HG02981 (cell line): Measurements from ENCODE around the gene LARP4.
A peak's percentile ranks its signal among the peaks of the same experiment; 100 is the strongest.
"Not testable (repeated sequence)": the region's sequence is repeated elsewhere in the genome, so short reads cannot be mapped to it uniquely, and the experiment has no call there.

Experiments
- ATAC-seq: cut with Tn5 transposase; IDR thresholded peaks from one replicate; pipeline ENCODE4 v1.9.1; 2021; ENCODE audit warnings: mild to moderate bottlenecking, moderate library complexity; ENCODE audit not compliant: unreplicated experiment

Gene LARP4

DNA sequence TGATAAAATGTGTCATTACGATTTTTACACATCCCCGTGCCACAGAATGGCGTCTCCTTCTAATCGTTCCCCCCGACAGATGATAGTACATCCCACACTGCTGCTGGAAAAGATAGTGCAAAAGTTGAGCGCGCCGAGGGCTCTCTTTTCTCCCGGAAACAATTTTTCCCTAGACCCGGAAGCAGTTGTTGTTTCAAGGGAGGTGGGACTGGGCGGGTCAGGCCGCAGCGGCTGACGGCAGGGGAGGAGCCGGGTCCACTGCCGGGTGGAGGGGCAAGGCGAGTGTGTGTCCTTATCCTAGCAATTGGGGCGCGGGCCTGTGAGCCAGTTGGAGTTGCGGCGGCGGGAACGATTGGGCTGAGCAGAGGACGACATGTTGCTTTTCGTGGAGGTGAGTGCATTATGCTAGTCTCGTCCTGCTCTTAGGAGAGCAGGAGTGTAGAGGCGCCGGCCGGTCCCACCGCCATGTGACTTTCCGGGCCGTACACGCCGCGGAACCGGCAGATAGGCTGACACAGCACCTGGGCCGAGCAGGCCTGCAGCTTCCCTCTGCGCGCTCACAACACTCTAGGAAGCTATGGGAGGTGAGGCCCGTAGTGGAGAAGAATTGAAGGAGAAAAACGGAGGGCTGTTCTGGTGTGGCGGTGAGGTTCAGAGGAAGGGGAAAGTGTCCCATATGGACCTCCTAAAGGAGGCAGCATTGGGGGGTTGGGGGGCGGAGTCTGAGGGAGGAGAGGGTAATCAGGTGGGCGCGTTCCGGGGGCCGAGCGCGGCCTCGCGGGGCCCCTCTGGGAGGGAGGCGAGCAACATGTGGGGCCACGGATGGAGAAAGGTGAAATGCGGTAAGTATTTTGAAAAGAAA is at the start of gene LARP4:
Gene LARP4, plus strand, starts transcription at position 248 of the 862 bp plus-strand sequence. Its CDS starts 126 bp downstream, at position 374.
- peak; percentile 93 for ATAC-seq

DNA sequence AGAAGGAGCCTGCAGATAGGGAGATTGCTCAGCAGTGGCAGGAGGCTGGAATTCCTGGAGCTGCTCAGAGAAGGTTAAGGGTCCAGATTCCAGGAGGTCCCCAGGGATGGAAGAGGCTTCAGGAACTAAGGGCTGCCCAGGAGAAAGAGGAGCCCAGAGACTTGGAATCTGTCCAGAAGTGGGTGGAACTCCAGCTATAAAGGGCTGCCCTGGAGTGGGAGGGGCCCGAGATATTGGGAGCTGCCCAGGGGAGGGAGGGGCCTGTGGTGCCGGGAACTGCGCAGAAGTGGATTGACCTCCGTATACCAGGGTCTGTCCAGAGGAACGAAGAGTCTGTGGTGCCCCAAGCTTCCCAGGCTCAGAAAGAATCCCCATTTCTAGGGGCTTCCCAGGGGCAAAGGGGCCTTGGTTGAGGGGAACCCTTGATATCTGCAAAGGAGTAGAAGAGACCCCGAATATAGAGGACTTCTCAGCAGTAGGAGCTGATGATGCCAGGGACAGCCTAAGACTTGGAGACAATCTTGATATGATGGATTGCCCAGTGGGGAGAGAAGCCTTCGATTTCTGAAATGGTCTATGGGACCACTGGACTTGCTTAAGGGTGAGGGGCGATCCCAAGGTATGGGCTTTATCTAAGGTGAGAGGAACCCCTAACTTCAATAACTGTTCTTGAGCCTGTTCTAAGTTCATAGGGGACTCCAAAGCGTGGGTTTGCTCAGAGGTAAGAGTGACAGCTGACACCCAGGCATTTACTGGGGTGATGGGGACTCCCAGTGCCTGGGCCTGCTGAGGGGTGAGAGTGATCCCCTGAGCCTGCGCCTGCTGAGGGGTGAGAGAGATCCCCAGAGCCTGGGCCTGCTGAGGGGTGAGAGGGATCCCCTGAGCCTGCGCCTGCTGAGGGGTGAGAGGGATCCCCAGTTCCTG is 49.3 kb upstream of the LARP4 start:
- no peak for ATAC-seq

DNA sequence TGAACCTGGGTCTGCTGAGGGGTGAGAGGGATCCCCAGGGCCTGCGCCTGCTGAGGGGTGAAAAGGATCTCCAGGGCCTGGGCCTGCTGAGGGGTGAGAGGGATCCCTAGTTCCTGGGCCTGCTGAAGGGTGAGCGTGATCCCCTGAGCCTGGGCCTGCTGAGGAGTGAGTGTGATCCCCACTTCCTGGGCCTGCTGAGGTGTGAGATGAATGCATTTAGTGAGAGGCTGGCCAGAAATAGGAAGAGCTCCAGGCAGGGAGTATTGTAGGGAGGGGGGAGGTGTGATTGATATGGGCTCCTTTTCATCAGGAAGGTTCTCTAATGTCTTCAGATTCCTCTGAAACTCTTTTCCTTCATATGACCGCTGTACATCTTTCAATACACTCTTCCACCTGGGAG is 47.3 kb upstream of the LARP4 start:
- ATAC-seq = no peak

DNA sequence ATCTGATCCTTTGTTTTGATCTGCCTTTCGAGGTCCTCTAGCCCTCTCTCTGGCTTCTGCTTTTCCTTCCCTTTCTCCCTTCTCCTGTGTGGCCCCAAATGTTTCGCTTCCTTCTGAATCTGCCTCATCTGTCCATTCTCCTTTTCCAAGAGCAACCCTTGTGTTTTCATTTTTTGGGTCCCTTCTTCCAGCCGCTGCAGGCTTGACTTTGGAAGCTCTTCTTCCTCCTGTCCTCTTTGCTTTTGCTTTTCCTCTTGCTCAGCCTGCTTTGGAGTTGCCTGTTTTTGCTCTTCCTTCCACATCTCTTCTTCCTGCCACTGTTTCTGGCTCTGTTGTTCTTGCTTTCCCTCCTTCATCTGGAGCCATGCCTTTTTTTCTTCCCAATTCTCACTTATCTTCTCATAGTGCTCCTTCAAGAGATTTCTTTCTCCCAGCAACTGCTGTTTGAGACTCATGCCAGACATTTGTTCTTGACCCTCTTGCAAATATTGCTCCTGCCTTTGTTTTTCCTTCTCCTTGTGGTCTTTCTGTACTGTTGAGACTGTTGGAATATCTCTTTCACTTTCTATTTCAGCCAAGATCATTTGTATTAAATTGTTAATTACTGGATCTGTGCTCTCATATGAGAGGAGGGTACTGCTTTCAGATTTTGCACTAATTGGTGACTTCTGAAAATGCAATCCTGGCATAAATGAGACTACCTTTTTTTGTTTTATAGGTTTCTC is 46.7 kb upstream of the LARP4 start:
- no peak for ATAC-seq

DNA sequence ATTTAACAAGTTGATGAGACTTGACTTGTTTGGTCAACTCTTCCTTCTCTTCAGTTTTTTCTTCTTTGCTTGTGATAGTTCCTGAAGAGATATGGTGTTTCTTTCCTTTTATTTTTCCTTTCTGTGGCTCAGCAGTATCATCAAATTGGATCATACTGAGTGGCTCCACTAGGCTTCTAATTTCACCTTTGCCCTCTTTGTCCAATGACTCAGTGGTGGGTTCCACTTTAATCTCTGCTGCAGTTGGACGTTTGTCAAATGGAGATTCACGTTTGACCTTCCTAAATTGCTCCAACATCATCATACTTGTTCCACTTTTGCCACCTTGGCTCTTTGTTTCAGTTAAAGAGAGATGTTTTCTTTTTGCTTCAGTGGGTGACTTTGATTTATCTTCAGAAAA is 45.8 kb upstream of the LARP4 start:
- no peak for ATAC-seq

DNA sequence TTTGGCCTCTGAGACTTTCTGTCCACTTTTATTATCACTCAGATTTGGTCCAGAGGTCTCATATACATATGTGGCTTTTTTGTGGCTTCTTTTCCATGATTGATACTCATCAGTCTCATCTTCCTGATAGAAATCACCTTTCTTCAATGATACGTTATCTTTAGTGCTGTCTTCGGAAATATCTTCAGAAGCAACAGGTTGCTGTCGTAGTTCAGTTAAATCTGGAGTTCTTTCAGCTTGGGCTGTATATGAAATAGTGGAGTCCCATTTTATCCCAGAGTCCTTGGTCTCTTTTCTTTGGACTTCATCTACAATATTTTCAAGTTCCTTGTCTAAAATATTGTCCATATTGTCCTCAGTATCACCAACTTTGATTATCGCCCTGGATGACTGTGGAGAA is 45.3 kb upstream of the LARP4 start:
- no peak for ATAC-seq

DNA sequence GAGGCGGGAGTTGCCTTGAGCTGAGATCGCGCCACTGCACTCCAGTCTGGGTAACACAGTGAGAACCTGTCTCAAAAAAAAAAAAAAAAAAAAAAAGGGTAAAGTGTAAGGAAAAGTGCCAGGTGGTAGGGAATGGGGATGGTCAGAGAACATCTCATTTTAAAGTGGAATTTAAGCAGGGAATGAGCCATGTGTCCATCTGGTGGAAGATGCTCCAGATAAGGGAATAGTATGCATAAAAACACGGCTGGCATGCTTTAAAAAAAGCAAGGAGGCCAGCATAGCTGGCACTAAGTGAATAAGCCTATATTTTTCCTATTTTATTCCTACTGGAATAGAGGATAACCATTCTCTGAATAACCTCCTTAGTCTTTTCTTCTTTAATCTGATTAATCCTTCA is 38.0 kb upstream of the LARP4 start:
- no peak for ATAC-seq

DNA sequence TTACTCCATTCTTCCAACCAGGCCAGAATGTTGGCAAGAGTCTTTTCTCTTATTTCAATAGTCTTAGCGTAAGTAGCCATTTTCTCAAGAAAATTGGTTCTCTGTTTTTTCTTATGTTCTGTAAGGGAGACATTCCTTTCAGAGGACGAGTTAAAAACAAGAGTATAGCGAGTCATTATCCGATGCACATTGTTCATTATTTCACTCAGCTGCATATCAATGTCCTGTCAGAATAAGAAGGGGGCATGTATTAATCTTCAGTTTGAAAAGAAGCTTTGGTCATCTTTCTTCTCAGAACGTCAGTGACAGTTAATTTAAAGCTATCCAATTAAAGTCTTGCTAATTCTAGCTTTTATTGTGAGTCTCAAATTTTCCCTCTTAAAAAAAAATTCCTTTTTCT is 37.5 kb upstream of the LARP4 start:
- ATAC-seq = no peak

DNA sequence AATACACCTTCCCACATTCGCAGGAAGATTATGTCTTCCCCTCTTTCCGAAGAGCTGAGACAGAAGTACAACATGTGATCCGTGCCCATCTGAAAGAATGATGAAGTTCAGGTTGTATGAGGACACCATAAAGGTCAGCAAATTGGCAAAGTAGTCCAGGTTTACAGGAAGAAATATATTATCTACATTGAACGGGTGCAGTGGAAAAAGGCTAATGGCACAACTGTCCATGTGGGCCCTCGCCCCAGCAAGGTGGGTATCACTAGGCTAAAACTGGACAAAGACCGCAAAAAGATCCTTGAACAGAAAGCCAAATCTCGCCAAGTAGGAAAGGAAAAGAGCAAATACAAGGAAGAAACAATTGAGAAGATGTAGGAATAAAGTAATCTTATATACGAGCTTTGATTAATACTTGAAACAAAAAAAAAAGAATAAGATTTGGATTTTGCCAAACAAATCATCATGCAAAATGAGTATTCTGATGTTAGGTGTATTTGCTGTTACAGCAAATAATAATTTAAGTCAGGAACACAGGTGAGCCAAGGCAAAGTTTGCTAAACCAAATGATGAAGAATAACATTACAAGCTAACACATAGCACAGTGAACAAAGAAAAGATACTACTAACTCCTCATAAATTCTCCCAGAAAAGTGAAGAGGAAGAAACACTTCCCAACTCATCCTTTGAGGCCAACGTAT is 34.8 kb upstream of the LARP4 start:
- ATAC-seq = no peak

DNA sequence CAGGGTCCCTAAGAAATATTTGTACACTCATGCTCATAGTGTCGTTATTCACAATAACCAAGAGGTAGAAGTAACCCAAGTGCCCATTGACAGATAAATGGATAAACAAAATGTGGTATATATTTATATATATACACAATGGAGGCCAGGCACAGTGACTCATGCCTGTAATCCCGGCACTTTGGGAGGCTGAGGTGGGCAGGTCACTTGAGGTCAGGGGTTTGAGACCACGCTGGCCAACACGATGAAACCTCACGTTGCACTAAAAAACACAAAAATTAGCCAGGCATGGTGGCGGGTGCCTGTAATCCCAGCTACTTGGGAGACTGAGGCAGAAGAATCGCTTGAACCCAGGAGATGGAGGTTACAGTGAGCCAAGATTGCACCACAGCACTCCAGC is 30.0 kb upstream of the LARP4 start:
- not testable (repeated sequence) for ATAC-seq

DNA sequence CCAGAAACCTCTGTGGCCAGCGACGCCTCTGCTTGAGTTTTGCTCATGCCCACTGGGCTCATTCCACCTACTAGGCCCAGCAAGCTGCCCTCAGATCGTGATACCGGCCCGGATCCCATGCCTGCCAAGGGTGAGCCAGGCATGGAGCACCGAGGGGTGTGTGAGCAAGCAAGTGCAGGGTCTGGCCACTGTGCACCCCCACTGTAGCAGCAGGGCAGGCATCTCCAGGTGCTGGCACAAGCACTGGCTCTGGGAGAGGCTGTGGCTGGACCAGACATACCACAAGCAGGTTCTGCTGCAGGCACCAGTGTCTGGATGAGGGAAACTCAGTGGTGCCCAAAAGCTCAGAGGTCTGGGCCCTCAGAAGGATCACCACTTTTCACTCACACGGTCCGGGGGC is 24.9 kb upstream of the LARP4 start:
- no peak for ATAC-seq

DNA sequence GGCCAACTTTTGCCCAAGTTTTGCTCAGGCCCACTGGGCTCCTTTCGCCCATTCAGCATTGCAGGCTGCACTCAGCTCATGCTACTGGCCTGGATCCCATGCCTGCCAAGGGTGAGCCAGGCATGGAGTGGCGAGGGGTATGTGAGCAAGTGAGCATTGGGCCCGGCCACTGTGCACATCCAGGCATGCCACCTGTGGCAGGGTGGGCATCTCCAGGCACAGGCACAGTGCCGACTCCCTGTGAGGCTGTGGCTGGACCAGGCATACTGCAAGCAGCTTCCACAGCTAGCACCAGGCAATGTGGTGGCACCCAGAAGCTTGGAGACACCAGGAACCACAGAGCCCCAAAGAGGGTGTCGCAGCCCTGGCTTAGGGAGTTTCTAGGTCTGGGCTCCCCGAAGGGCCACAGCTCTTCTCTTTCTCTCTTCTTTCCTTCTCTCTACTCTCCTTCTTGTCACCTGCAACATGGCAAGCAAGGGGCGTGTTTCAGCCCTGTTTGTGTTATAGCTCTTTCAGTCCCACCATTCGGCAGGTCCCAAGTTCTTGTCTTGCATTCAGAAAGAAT is 19.8 kb upstream of the LARP4 start:
- no peak for ATAC-seq

DNA sequence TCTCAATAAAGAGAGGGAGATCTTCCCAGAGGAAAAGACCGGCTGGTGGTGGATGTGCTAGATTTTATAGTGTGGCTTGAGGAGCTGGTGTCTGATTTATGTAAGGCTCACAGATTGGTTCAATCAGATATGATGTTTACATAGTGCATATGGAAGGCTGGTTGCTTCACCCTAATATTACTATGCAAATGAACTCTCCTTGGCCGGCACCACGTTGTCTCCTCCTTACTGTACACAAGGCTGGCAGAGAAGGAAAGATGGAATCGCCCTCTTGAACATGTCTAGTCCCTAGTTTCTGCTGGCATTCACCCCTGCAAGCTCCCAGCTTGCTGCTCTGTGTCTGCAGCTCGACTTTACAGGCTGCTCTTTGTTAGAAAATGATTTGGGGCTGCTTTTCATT is 13.2 kb upstream of the LARP4 start:
- no peak for ATAC-seq

DNA sequence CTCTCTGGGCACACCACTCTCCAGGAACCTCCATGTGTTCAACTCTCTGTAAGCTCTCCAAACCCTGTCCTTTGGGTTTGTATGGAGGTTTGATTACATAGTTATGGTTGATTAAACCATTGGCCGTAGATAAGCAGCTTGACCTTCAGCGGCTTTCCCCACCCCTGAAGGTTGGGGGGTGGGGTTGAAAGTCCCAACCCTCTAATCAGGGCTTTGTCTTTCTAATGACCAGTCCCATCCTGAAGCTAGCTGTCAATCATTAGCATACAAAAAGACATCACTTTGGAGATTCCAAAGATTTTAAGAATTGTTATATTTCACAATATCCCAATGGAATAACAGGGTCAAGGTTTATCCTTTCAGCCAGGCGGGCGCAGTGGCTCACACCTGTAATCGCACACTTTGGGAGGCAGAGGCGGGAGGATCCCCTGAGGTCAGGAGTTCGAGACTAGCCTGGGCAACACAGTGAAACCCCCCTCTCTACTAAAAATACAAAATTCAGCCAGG is 12.7 kb upstream of the LARP4 start:
- ATAC-seq = no peak

DNA sequence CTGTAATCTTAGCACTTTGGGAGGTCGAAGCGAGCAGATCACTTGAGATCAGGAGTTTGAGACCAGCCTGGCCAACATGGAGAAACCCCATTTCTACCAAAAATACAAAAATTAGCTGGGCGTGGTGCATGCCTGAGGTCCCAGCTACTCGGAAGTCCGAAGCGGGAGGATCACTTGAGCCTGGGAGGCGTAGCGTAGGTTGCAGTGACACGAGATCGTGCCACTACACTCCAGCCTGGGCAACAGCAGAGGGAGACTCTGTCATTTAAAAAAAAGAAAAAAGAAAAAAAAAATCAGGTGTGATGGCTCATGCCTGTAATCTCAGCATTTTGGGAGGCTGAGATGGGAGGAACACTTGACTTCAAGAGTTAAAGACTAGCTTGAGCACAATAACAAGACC is 11.9 kb upstream of the LARP4 start:
- not testable (repeated sequence) for ATAC-seq

DNA sequence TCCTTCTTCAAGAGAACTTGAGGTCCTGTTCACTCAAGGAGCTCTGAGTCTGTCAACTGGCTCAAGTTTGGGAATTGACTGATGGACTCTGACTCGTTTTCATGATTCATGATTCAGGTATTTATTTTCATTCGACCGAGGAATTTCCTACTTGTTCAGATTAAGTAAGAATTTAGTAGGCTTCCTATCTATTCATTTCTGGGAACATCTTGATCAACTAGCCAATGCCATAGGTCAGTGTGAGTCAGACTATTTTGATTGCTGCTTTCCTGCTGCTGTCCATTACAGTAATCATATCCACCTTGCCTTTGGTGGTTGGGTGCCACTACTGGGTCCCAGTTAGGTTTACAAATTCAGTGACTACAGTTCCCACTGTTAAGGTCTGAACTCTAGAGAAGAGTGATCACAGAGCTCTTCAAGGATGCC is 10.4 kb upstream of the LARP4 start:
- no peak for ATAC-seq

DNA sequence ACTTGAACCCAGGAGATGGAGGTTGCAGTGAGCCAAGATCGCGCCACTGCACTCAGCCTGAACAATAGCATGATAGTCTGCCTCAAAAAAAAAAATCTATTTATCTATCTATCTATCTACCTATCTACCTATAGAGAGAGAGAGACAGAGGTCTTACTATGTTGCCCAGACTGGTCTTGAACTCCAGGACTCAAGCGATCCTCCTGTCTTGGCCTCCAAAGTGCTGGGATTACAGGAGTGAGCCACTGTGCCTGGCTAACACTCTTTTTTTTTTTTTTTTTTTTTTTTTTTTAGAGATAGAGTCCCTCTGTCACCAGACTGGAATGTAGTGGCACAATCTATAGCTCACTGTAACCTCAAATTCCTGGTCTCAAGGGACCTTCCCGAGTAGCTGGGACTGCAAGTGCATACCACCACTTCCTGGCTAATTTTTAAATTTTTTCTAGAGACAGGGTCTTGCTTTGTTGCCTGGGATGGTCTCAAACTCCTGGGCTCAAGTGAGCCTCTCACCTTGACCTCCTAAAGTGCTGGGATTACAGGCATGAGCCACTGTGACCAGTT is 6.1 kb upstream of the LARP4 start:
- no peak for ATAC-seq

DNA sequence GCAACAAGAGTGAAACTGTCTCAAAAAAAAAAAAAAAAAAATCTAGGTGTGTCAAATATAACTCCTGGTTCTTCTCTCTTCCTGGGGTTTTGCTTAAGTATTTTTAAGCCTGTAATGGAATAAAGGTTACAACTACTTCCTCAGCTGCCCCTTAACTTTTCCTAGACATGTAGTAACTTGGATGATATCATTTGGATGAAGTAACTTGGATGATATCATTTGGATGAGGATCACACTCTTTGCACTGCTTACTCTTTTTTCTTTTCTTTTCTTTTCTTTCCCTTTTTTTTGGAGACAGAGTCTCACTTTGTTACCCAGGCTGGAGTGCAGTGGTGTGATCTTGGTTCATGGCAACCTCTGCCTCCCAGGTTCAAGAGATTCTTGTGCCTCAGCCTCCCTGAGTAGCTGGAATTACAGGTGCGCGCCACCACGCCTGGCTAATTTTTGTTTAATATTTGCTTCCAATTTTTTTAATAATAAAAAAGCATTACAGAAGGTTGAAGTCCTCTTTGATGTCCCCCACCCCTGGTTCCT is 3.5 kb upstream of the LARP4 start:
- ATAC-seq = no peak

DNA sequence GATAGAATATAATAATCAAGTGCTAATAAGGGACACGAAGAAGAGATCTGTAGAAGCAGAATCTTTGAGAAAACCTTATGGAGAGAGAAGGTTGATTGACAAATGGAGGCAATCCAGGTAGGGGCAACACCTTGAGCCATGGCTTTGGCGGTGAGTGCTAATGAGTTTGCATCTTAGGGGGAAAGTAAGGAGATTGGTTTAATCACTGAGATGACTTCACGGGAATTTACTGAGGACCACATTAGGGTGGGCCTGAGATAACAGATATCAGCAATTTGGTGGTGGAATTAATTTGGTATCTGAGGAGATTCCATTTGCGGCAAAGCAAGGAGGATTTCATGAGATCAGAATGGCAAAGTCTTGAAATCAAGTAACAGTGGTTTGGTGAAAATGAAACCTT is 1.8 kb upstream of the LARP4 start:
- no peak for ATAC-seq
